ENCODE measurements around the gene CD46.

Gene CD46

DNA sequence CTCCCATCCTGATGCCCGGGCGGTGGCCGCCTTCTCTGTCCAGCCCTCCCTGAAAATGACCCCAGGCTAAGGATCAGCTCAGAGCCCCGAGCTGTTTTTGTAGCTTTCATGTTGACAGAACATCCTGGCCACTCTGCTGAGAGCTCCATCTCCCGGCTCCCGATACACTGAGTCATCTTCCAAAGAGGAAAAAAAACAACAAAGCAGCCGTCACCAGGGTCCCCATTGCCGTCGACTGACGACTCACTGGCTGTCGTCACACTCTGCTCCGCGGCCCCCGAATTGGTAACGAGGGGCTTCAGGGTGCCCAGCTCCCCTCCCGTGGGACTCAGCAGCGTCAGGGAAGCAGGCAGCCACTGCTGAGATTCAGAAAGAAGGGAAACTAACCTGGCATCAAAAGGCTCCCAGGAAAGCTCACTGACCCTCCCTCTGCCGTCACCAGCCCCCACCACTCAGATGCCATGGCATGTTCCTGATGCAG is 67.2 kb downstream of the CD46 start:
- no peak for TF ChIP-seq FOXP2 (optimal IDR thresholded peaks at IDR 0.05; ENCODE audit: borderline replicate concordance, extremely low read depth, extremely low read length, insufficient read depth)
- TF ChIP-seq, protein P1, sequence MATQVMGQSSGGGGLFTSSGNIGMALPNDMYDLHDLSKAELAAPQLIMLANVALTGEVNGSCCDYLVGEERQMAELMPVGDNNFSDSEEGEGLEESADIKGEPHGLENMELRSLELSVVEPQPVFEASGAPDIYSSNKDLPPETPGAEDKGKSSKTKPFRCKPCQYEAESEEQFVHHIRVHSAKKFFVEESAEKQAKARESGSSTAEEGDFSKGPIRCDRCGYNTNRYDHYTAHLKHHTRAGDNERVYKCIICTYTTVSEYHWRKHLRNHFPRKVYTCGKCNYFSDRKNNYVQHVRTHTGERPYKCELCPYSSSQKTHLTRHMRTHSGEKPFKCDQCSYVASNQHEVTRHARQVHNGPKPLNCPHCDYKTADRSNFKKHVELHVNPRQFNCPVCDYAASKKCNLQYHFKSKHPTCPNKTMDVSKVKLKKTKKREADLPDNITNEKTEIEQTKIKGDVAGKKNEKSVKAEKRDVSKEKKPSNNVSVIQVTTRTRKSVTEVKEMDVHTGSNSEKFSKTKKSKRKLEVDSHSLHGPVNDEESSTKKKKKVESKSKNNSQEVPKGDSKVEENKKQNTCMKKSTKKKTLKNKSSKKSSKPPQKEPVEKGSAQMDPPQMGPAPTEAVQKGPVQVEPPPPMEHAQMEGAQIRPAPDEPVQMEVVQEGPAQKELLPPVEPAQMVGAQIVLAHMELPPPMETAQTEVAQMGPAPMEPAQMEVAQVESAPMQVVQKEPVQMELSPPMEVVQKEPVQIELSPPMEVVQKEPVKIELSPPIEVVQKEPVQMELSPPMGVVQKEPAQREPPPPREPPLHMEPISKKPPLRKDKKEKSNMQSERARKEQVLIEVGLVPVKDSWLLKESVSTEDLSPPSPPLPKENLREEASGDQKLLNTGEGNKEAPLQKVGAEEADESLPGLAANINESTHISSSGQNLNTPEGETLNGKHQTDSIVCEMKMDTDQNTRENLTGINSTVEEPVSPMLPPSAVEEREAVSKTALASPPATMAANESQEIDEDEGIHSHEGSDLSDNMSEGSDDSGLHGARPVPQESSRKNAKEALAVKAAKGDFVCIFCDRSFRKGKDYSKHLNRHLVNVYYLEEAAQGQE (IDR thresholded peaks at IDR 0.05; ENCODE audit: insufficient read depth in 1 of 2, low read depth in 2 of 2, low read length in 2 of 2): no peak

DNA sequence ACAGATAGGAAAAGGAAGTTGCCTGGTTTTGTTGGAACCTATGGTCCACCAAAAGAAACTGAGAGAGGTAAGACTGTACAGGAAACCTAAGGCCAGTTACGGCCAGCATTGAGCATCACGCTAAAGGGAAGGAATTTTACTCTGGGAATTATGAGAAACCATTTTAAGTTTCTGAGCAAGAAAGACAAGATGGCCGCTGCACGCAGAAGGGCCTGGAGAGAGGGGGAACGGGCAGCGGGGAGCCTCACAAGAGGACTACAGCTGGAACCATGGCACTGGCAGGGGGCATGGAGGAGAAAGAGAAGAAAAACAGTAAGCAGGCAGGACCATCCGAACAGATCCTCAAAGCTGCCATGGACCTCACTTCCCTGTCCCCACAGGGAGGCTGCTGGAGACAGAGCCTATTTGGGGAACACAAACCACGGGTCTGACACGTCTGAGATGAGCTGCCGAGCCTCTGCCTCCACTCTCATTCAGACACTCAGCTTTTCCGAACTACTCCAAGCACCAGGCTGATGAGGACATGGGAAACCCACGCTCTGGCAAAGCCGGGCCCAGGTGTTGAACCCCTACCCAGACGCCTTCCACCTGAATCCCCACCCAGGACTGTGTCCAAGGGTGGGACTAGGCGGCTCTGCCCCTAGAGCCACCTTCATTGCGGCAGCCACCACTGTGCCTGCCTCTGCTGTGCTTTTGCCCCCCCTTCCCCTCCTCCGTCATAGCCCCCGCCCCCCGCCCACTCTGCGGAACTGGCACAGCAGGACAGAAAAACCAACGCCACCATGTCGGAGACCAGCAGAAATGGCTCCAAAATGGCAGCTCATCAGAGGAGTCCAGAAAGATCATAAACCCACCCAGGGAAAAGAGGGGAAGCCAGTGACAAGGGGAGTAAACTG is 69.0 kb downstream of the CD46 start:
- no peak for TF ChIP-seq SIN3A (IDR thresholded peaks at IDR 0.05; ENCODE audit: borderline replicate concordance, insufficient read depth, low read length)
- no peak for TF ChIP-seq TAF1 (IDR thresholded peaks at IDR 0.05; ENCODE audit: borderline replicate concordance, insufficient read depth, low read length)
- no peak for TF ChIP-seq POLR2AphosphoS5 (IDR thresholded peaks at IDR 0.05; ENCODE audit: low read depth, low read length)
- no peak for TF ChIP-seq FOXP2 (optimal IDR thresholded peaks at IDR 0.05; ENCODE audit: borderline replicate concordance, extremely low read depth, extremely low read length, insufficient read depth)
- TF ChIP-seq, protein P1 (IDR thresholded peaks at IDR 0.05; ENCODE audit: insufficient read depth in 1 of 2, low read depth in 2 of 2, low read length in 2 of 2): no peak

DNA sequence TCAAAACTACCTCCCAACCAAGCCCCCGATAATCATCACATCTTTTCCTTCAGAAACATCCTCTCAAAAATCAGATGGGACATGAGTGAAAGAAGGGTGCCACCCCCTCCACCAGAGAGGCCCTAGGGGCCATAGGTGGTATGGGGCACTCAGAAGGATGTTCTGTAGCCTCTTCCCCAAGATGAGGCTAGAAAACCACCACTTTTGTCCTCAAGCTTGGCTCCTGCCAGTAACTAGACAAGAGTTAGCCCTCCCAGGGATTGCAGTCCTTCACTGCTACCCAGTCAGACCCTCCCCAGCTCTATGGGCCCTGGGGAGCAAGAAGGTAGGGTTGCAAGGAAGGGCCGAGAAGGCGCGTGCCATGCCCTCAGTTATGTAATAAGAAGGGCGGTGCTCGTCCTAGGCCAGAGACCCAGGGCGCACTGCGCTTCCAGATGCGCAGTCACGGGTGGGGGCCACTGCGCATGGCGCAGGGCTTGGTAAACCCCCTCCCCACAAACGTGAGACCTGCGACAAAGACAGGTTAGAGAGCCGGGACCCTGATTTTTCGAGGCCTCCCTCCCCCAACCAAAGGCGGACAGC is 69.7 kb downstream of the CD46 start:
- TF ChIP-seq, protein P1 (IDR thresholded peaks at IDR 0.05; ENCODE audit: insufficient read depth in 1 of 2, low read depth in 2 of 2, low read length in 2 of 2): no peak
- TF ChIP-seq TAF1 (IDR thresholded peaks at IDR 0.05; ENCODE audit: borderline replicate concordance, insufficient read depth, low read length) (no peak), FOXP2 (optimal IDR thresholded peaks at IDR 0.05; ENCODE audit: borderline replicate concordance, extremely low read depth, extremely low read length, insufficient read depth) (no peak), POLR2AphosphoS5 (IDR thresholded peaks at IDR 0.05; ENCODE audit: low read depth, low read length) (no peak), SIN3A (IDR thresholded peaks at IDR 0.05; ENCODE audit: borderline replicate concordance, insufficient read depth, low read length) (no peak)

DNA sequence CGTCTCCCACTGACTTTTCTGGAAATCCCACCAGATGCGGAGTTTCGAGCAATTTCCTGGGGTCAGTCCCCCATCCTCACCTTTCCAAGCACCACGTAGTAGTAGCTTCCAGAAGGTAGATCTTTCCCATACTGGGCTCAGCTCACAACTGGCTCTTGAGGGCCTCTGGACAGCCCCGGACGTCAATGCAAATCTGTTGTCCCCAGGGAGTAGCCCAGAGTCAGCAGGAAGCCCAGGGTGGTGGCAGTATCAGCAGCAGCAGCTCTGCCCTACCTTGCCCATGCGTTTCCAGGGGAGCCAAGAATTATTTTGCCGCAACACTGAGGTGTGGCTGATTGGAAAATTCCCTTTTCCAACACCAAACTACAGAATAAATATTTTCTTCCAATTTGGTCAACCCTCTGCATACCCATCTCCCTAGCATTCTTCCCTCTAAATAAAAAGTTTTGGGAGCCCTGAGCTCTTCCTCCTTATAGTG is 70.3 kb downstream of the CD46 start:
- TF ChIP-seq FOXP2 (optimal IDR thresholded peaks at IDR 0.05; ENCODE audit: borderline replicate concordance, extremely low read depth, extremely low read length, insufficient read depth): no peak
- TF ChIP-seq TAF1 (IDR thresholded peaks at IDR 0.05; ENCODE audit: borderline replicate concordance, insufficient read depth, low read length): no peak
- TF ChIP-seq, protein P1 (IDR thresholded peaks at IDR 0.05; ENCODE audit: insufficient read depth in 1 of 2, low read depth in 2 of 2, low read length in 2 of 2): no peak
